HG02798 (cell line): ENCODE results near the gene SURF6.

Experiments used
- ATAC-seq: cut with Tn5 transposase; IDR thresholded peaks from one replicate; pipeline ENCODE4 v1.9.1; 2021; ENCODE audit warnings: mild to moderate bottlenecking; ENCODE audit not compliant: unreplicated experiment, poor library complexity

The SURF6 gene

GRCh38 chr9:133368249-133368881 is 32.4 kb upstream of the SURF6 start:
- no peak for ATAC-seq

GRCh38 chr9:133367778-133368177 is 31.8 kb upstream of the SURF6 start:
- ATAC-seq: no peak

- ATAC-seq: no peak
Measured at GRCh38 chr9:133367221-133367620, 31.2 kb upstream of the SURF6 start.

- no peak for ATAC-seq
Measured at GRCh38 chr9:133366435-133366834, 30.4 kb upstream of the SURF6 start.

GRCh38 chr9:133362359-133363044 is 26.5 kb upstream of the SURF6 start:
- no peak for ATAC-seq

- no peak for ATAC-seq
Measured at GRCh38 chr9:133361507-133362092, 25.6 kb upstream of the SURF6 start.

GRCh38 chr9:133360400-133361393 is 24.7 kb upstream of the SURF6 start:
- ATAC-seq: no peak

GRCh38 chr9:133359399-133360175 is 23.6 kb upstream of the SURF6 start:
- ATAC-seq: no peak

GRCh38 chr9:133357656-133358055 is 21.7 kb upstream of the SURF6 start:
- ATAC-seq: no peak

- ATAC-seq: peak; percentile 72
Measured at GRCh38 chr9:133356391-133357091, 20.6 kb upstream of the SURF6 start, which contains the start of the genes SURF1 and SURF2. SURF1 (minus strand) TSS chr9:133356487; CDS start chr9:133356453, 34 bp downstream. SURF2 (plus strand) TSS chr9:133356550; CDS start chr9:133356593, 43 bp downstream.

- no peak for ATAC-seq
Measured at GRCh38 chr9:133355881-133356357, 19.9 kb upstream of the SURF6 start.

GRCh38 chr9:133354766-133355165 is 18.8 kb upstream of the SURF6 start:
- no peak for ATAC-seq

- ATAC-seq: no peak
Measured at GRCh38 chr9:133353548-133353947, 17.6 kb upstream of the SURF6 start.

GRCh38 chr9:133352635-133353340 is 16.8 kb upstream of the SURF6 start:
- ATAC-seq: no peak

GRCh38 chr9:133351908-133352634 is 16.1 kb upstream of the SURF6 start:
- no peak for ATAC-seq

- no peak for ATAC-seq
Measured at GRCh38 chr9:133351526-133351907, 15.5 kb upstream of the SURF6 start.

- no peak for ATAC-seq
Measured at GRCh38 chr9:133349965-133350616, 14.1 kb upstream of the SURF6 start.
